WTC11 (cell line): ENCODE data around the gene KCNMA1.

Experiments
- CBFB ChIP-seq: sonication (generic); formaldehyde crosslinking; IDR thresholded peaks from 2 replicates; pipeline ENCODE4 v1.8.1; 2022; ENCODE audit warnings: mild to moderate bottlenecking, low read depth, missing genetic modification reagents
- CREB1 ChIP-seq: sonication (generic); formaldehyde crosslinking; IDR thresholded peaks from 2 replicates; pipeline ENCODE4 v1.8.0; 2023; ENCODE audit warnings: mild to moderate bottlenecking, missing genetic modification reagents
- GABPB1 ChIP-seq: sonication (generic); formaldehyde crosslinking; IDR thresholded peaks from 2 replicates; pipeline ENCODE4 v1.8.1; 2023; ENCODE audit warnings: mild to moderate bottlenecking, missing genetic modification reagents
- NR3C1 ChIP-seq: sonication (generic); formaldehyde crosslinking; conservative IDR thresholded peaks from 2 replicates; pipeline ENCODE4 v1.8.1; 2023; ENCODE audit warnings: low read depth, mild to moderate bottlenecking, missing genetic modification reagents
- PRRX2 ChIP-seq: fragments of 250-450 bp; sonication (Bioruptor Pico); IDR thresholded peaks from 2 replicates; pipeline ENCODE4 v1.8.0; 2021; ENCODE audit warnings: mild to moderate bottlenecking
- ZNF121 ChIP-seq: sonication (generic); formaldehyde crosslinking; IDR thresholded peaks from 2 replicates; pipeline ENCODE4 v1.8.0; 2023; ENCODE audit warnings: missing genetic modification reagents
- TF ChIP-seq, protein P1 (sequence below): fragments of 200-600 bp; IDR thresholded peaks from 2 replicates; pipeline ENCODE4 v1.8.0; 2022; ENCODE audit warnings: antibody characterized with exemption
- TF ChIP-seq, protein P2 (sequence below): sonication (generic); formaldehyde crosslinking; IDR thresholded peaks from 2 replicates; pipeline ENCODE4 v1.8.1; 2022; ENCODE audit warnings: low read depth, mild to moderate bottlenecking, moderate library complexity, missing genetic modification reagents, borderline replicate concordance

DNA sequence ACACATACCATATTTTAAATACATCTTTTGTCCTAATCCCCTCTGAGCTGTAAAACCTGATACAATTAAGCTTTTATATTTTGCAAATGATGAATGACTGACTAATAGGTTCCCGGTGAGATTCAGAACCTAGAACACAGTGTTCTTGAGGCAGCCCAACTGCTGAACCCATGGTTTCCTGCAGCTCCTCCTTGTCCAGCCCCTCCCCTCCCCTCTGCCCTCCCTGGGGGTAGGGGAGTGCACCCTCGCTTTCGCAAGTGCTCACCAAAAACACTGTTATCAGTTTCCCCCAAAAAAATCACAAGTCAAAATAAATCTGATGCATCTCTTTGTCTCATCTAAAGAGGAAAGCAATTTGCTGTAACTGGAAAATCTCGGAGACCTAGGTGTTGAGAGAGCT is 602.8 kb downstream of the KCNMA1 start:
- TF ChIP-seq NR3C1 (CRISPR knock-in tag) (no peak), GABPB1 (no peak), ZNF121 (CRISPR knock-in tag) (no peak), CBFB (CRISPR knock-in tag) (no peak), CREB1 (CRISPR knock-in tag) (no peak), PRRX2 (no peak)
- TF ChIP-seq, protein P1, sequence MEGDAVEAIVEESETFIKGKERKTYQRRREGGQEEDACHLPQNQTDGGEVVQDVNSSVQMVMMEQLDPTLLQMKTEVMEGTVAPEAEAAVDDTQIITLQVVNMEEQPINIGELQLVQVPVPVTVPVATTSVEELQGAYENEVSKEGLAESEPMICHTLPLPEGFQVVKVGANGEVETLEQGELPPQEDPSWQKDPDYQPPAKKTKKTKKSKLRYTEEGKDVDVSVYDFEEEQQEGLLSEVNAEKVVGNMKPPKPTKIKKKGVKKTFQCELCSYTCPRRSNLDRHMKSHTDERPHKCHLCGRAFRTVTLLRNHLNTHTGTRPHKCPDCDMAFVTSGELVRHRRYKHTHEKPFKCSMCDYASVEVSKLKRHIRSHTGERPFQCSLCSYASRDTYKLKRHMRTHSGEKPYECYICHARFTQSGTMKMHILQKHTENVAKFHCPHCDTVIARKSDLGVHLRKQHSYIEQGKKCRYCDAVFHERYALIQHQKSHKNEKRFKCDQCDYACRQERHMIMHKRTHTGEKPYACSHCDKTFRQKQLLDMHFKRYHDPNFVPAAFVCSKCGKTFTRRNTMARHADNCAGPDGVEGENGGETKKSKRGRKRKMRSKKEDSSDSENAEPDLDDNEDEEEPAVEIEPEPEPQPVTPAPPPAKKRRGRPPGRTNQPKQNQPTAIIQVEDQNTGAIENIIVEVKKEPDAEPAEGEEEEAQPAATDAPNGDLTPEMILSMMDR, result no peak
- TF ChIP-seq, protein P2, sequence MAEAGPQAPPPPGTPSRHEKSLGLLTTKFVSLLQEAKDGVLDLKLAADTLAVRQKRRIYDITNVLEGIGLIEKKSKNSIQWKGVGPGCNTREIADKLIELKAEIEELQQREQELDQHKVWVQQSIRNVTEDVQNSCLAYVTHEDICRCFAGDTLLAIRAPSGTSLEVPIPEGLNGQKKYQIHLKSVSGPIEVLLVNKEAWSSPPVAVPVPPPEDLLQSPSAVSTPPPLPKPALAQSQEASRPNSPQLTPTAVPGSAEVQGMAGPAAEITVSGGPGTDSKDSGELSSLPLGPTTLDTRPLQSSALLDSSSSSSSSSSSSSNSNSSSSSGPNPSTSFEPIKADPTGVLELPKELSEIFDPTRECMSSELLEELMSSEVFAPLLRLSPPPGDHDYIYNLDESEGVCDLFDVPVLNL (CRISPR knock-in tag), result no peak
